HuH-7 (cell line): ENCODE measurements around the gene ITGA7.
"Not testable (repeated sequence)": the region's sequence is repeated elsewhere in the genome, so short reads cannot be mapped to it uniquely, and the experiment has no call there.

Experiments
- DNase-seq: peaks from one replicate; pipeline ENCODE4 v3.0.0; 2011; ENCODE audit warnings: low spot score

The ITGA7 gene

GRCh38 chr12:55679691-55680090 lies 28.0 kb downstream of the ITGA7 start:
- DNase-seq = no peak

GRCh38 chr12:55676707-55677106 lies 31.0 kb downstream of the ITGA7 start:
- DNase-seq = no peak

- DNase-seq = no peak
These were observed 32.0 kb downstream of the ITGA7 start for GRCh38 chr12:55675666-55676065.

- no peak for DNase-seq
These were observed 34.1 kb downstream of the ITGA7 start for GRCh38 chr12:55673638-55674037.

- no peak for DNase-seq
These were observed 36.0 kb downstream of the ITGA7 start for GRCh38 chr12:55671746-55672145.

GRCh38 chr12:55670276-55670675 lies 37.4 kb downstream of the ITGA7 start:
- no peak for DNase-seq

GRCh38 chr12:55666508-55666907 lies 41.2 kb downstream of the ITGA7 start:
- DNase-seq = no peak

GRCh38 chr12:55664826-55665225 lies 42.9 kb downstream of the ITGA7 start:
- no peak for DNase-seq

- no peak for DNase-seq
These were observed 44.3 kb downstream of the ITGA7 start for GRCh38 chr12:55663391-55663790.

GRCh38 chr12:55659486-55660385 lies 48.0 kb downstream of the ITGA7 start:
- DNase-seq = no peak

GRCh38 chr12:55658635-55659391 lies 48.9 kb downstream of the ITGA7 start:
- no peak for DNase-seq

GRCh38 chr12:55658212-55658611 lies 49.5 kb downstream of the ITGA7 start:
- DNase-seq = no peak

- no peak for DNase-seq
These were observed 50.5 kb downstream of the ITGA7 start for GRCh38 chr12:55657212-55657611.

GRCh38 chr12:55654511-55655214 lies 53.0 kb downstream of the ITGA7 start:
- no peak for DNase-seq

- no peak for DNase-seq
These were observed 54.7 kb downstream of the ITGA7 start for GRCh38 chr12:55653031-55653430.

- DNase-seq = no peak
These were observed 55.4 kb downstream of the ITGA7 start for GRCh38 chr12:55652352-55652751.

GRCh38 chr12:55651299-55651683 lies 56.4 kb downstream of the ITGA7 start:
- no peak for DNase-seq

GRCh38 chr12:55650620-55651298 lies 56.9 kb downstream of the ITGA7 start:
- DNase-seq = not testable (repeated sequence)

- no peak for DNase-seq
These were observed 60.7 kb downstream of the ITGA7 start for GRCh38 chr12:55647027-55647426.

GRCh38 chr12:55644591-55644990 lies 63.1 kb downstream of the ITGA7 start:
- no peak for DNase-seq

GRCh38 chr12:55642669-55643068 lies 65.0 kb downstream of the ITGA7 start:
- DNase-seq = no peak

- no peak for DNase-seq
These were observed 65.4 kb downstream of the ITGA7 start for GRCh38 chr12:55642267-55642666.
